ENCODE data around the gene CAPG. TPM values are rescaled to one million over a fixed set of nuclear protein-coding genes. Genes with fewer than 3 reads are reported as not detected.
A peak's percentile ranks its signal among the peaks of the same experiment; 100 is the strongest.

Gene CAPG
- total and polyA plus RNA-seq, 9 of the 15 experiments (the other 6 are each of a cell fraction or from before 2014, with no cell fraction given), result 10.6 to 90.4 (median 56.0) TPM

- TF ChIP-seq, protein P1, sequence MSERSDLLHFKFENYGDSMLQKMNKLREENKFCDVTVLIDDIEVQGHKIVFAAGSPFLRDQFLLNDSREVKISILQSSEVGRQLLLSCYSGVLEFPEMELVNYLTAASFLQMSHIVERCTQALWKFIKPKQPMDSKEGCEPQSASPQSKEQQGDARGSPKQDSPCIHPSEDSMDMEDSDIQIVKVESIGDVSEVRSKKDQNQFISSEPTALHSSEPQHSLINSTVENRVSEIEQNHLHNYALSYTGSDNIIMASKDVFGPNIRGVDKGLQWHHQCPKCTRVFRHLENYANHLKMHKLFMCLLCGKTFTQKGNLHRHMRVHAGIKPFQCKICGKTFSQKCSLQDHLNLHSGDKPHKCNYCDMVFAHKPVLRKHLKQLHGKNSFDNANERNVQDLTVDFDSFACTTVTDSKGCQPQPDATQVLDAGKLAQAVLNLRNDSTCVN (CRISPR knock-in tag; IDR thresholded peaks at IDR 0.05), result no peak
- no peak for TF ChIP-seq KDM1A (IDR thresholded peaks at IDR 0.05)
- TF ChIP-seq ZNF347 (CRISPR knock-in tag; IDR thresholded peaks at IDR 0.05; ENCODE audit: low read depth), result no peak
- no peak for TF ChIP-seq PRPF4 (IDR thresholded peaks at IDR 0.05; ENCODE audit: insufficient read depth, low read depth, low read length, poor library complexity, severe bottlenecking)
- TF ChIP-seq ZNF445 (CRISPR knock-in tag; IDR thresholded peaks at IDR 0.05; ENCODE audit: low read depth), result no peak
- TF ChIP-seq YY1 (IDR thresholded peaks at IDR 0.05; ENCODE audit: borderline replicate concordance in 1 of 3, control insufficient read depth in 1 of 3, extremely low read depth in 1 of 3, insufficient read depth in 3 of 3, insufficient read length in 1 of 3, insufficient replicate concordance in 2 of 3, low read depth in 1 of 3, low read length in 2 of 3), result peak in 2 of 3 experiments; percentile 10 to 50
- no peak for TF ChIP-seq ARID2 (IDR thresholded peaks at IDR 0.05)
- TF ChIP-seq KAT7 (CRISPR knock-in tag; IDR thresholded peaks at IDR 0.05; ENCODE audit: borderline replicate concordance), result peak; percentile 81; the same call in 1 of the 2 replicates
- no peak for TF ChIP-seq ZNF253 (CRISPR knock-in tag; conservative IDR thresholded peaks at IDR 0.05)
- TF ChIP-seq POLR2A (conservative IDR thresholded peaks at IDR 0.05), result peak; percentile 93
- peak in 1 of 2 experiments; percentile 42; a peak in 1 of 4 replicates for TF ChIP-seq TBL1XR1 (IDR thresholded peaks at IDR 0.05; ENCODE audit: low read length in 2 of 2)
- no peak for TF ChIP-seq CTCFL (IDR thresholded peaks at IDR 0.05; ENCODE audit: borderline replicate concordance, insufficient read depth, low read depth, low read length, poor library complexity, severe bottlenecking)
- TF ChIP-seq, protein P2, sequence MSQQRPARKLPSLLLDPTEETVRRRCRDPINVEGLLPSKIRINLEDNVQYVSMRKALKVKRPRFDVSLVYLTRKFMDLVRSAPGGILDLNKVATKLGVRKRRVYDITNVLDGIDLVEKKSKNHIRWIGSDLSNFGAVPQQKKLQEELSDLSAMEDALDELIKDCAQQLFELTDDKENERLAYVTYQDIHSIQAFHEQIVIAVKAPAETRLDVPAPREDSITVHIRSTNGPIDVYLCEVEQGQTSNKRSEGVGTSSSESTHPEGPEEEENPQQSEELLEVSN (IDR thresholded peaks at IDR 0.05; ENCODE audit: borderline replicate concordance in 1 of 2, extremely low read depth in 1 of 2, insufficient read depth in 1 of 2, insufficient read length in 1 of 2, low read depth in 1 of 2, low read length in 1 of 2, poor library complexity in 1 of 2, severe bottlenecking in 1 of 2), result peak in 1 of 2 experiments; percentile 42
- TF ChIP-seq RCOR1 (IDR thresholded peaks at IDR 0.05; ENCODE audit: borderline replicate concordance in 1 of 2, low read depth in 2 of 2, low read length in 2 of 2), result peak; percentile 14 to 91; a peak in 2 of 4 replicates
- TF ChIP-seq, protein P3, sequence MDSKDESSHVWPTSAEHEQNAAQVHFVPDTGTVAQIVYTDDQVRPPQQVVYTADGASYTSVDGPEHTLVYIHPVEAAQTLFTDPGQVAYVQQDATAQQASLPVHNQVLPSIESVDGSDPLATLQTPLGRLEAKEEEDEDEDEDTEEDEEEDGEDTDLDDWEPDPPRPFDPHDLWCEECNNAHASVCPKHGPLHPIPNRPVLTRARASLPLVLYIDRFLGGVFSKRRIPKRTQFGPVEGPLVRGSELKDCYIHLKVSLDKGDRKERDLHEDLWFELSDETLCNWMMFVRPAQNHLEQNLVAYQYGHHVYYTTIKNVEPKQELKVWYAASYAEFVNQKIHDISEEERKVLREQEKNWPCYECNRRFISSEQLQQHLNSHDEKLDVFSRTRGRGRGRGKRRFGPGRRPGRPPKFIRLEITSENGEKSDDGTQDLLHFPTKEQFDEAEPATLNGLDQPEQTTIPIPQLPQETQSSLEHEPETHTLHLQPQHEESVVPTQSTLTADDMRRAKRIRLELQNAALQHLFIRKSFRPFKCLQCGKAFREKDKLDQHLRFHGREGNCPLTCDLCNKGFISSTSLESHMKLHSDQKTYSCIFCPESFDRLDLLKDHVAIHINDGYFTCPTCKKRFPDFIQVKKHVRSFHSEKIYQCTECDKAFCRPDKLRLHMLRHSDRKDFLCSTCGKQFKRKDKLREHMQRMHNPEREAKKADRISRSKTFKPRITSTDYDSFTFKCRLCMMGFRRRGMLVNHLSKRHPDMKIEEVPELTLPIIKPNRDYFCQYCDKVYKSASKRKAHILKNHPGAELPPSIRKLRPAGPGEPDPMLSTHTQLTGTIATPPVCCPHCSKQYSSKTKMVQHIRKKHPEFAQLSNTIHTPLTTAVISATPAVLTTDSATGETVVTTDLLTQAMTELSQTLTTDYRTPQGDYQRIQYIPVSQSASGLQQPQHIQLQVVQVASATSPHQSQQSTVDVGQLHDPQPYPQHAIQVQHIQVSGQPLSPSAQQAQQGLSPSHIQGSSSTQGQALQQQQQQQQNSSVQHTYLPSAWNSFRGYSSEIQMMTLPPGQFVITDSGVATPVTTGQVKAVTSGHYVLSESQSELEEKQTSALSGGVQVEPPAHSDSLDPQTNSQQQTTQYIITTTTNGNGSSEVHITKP (IDR thresholded peaks at IDR 0.05; ENCODE audit: partially characterized antibody), result peak; percentile 63
- 0 out of 2 replicates have a peak, but pooled peaks have one; percentile 45 for TF ChIP-seq ELF4 (CRISPR knock-in tag; IDR thresholded peaks at IDR 0.05)
- TF ChIP-seq TCF3 (CRISPR knock-in tag; IDR thresholded peaks at IDR 0.05), result no peak
Measured at GRCh38 chr2:85354286-85355072, 55.7 kb downstream of the CAPG start, which contains the start of the genes ELMOD3 and RETSAT (continued).
